Measurements from ENCODE around the gene CDH1. TPM values are rescaled to one million over a fixed set of nuclear protein-coding genes. Genes with fewer than 3 reads are reported as not detected.

The CDH1 gene
- total RNA-seq, 1 donor from 2014 or later = 3.1 TPM

DNA sequence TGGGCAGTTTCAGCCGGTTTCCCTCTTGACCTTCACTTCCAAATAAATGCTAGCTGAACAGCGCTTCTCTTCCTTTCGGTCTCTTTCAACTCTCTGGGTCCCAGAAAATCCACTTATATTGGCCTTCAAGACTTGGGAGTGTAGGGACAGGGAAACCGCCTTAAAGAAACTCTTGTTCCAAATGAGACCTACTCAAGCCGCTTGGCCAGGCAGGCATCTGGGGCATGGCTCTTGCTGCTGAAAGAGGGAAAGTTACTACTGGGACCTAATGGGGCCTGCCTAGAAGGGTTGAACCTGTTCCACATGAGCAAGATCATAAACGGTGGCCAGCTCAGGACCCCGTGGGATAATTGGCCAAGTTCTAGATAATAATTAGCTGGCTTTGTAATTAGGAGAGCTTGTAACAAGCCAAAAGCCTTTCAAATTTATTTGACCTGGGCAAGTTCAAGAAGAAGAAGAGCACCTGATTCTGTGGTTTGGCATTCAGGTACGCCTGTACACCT, 13.2 kb downstream of the CDH1 start:
- H3K9me3 Mint-ChIP-seq (ENCODE audit: unreplicated experiment) = no peaks in the 10 kb centered on the region
- H3K27ac Mint-ChIP-seq (ENCODE audit: unreplicated experiment) = no peak overlapping the region
- no peaks in the 10 kb centered on the region for H3K36me3 Mint-ChIP-seq (ENCODE audit: low read depth, unreplicated experiment)
- TF ChIP-seq, protein P1, sequence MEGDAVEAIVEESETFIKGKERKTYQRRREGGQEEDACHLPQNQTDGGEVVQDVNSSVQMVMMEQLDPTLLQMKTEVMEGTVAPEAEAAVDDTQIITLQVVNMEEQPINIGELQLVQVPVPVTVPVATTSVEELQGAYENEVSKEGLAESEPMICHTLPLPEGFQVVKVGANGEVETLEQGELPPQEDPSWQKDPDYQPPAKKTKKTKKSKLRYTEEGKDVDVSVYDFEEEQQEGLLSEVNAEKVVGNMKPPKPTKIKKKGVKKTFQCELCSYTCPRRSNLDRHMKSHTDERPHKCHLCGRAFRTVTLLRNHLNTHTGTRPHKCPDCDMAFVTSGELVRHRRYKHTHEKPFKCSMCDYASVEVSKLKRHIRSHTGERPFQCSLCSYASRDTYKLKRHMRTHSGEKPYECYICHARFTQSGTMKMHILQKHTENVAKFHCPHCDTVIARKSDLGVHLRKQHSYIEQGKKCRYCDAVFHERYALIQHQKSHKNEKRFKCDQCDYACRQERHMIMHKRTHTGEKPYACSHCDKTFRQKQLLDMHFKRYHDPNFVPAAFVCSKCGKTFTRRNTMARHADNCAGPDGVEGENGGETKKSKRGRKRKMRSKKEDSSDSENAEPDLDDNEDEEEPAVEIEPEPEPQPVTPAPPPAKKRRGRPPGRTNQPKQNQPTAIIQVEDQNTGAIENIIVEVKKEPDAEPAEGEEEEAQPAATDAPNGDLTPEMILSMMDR (IDR thresholded peaks at IDR 0.05; ENCODE audit: unreplicated experiment) = no peak
- H3K4me3 Mint-ChIP-seq (ENCODE audit: unreplicated experiment) = no peak overlapping the region
- H3K27me3 Mint-ChIP-seq (ENCODE audit: unreplicated experiment) = peaks cover 2% of the 10 kb centered on the region
- DNase-seq (ENCODE audit: low spot score) = no peak
- H3K4me1 Mint-ChIP-seq (ENCODE audit: unreplicated experiment) = no peaks in the 10 kb centered on the region

DNA sequence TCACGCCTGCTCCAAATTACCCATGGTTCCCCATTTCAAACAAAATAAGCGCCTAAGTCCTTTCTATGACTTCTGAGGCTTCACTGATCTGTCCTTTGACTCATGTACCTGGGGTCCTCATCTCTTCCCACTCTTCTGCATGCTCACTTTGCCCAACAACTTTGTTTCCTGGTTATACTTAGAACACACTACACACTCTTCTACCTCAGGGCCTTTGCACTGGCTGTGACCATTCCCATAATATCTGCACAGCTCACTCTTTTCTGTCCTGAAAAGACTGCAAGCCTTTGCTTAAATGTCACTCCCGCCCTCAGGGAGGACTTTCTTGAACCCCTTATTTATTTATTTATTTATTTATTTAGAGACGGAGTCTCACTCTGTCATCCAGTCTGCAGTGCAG, 14.1 kb downstream of the CDH1 start:
- no peak overlapping the region for H3K4me3 Mint-ChIP-seq (ENCODE audit: unreplicated experiment)
- TF ChIP-seq, protein P1 (IDR thresholded peaks at IDR 0.05; ENCODE audit: unreplicated experiment) = no peak
- no peaks in the 10 kb centered on the region for H3K4me1 Mint-ChIP-seq (ENCODE audit: unreplicated experiment)

DNA sequence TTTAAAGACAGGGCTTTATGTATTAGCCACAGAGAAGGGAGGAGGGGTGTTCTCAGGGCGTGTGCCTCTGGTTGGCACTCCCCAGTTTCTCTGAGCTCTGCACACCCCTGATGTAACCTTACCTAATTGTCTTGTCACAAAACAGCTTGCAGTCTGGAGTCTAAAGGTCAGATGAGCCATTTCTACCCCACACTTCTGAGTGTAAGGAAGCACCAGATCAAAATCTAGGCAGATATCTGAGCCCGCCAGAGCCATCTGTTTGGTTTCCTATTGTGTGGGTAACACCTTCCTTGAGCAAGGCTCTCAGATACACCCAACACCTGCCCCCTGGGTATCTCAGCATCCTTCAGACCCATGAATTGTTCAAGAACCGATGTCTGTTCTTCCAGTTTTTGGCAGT, 15.5 kb downstream of the CDH1 start:
- Mint-ChIP-seq H3K36me3 (ENCODE audit: low read depth, unreplicated experiment) (no peaks in the 10 kb centered on the region), H3K4me3 (ENCODE audit: unreplicated experiment) (no peak overlapping the region), H3K9me3 (ENCODE audit: unreplicated experiment) (no peaks in the 10 kb centered on the region), H3K27me3 (ENCODE audit: unreplicated experiment) (peaks cover 1% of the 10 kb centered on the region), H3K27ac (ENCODE audit: unreplicated experiment) (no peak overlapping the region), H3K4me1 (ENCODE audit: unreplicated experiment) (no peaks in the 10 kb centered on the region)
- TF ChIP-seq, protein P1 (IDR thresholded peaks at IDR 0.05; ENCODE audit: unreplicated experiment) = no peak
- DNase-seq (ENCODE audit: low spot score) = no peak

More for the DNA sequence above, 14.1 kb downstream of the CDH1 start:
- no peak overlapping the region for H3K27ac Mint-ChIP-seq (ENCODE audit: unreplicated experiment)
- peaks cover 1% of the 10 kb centered on the region for H3K27me3 Mint-ChIP-seq (ENCODE audit: unreplicated experiment)
- H3K36me3 Mint-ChIP-seq (ENCODE audit: low read depth, unreplicated experiment) = no peaks in the 10 kb centered on the region
- no peak for DNase-seq (ENCODE audit: low spot score)
- H3K9me3 Mint-ChIP-seq (ENCODE audit: unreplicated experiment) = no peaks in the 10 kb centered on the region

DNA sequence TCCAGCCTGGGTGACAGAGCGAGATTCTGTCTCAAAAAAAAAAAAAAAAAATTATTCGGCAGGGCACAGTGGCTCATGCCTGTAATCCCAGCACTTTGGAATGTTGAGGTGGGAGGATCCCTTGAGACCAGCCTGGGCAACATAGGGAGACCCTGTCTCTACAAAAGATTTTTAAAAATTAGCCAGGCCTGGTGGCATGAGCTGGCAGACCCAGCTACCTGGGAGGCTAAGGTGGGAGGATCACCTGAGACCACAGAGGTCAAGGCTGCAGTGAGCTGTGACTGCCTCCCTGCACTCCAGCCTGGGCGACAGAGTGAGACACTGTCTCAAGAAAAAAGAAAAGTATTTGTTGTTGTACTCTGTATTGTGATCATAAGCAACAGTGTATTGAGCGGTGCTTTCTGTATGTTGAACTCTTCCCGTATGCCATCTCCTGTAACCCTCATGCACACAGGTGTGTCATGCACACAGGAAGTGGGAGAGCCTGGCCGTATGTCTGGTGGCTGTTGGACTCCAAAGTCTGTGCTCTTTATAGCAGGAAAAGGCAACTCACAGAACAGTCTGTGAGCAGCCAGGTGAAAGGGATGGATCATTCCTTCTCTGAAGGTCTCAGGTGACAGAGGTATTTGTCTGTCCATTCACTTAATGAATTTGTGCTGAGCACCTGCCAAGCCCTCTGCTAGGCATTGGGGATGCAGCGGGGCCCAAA, 17.1 kb downstream of the CDH1 start:
- TF ChIP-seq, protein P1 (IDR thresholded peaks at IDR 0.05; ENCODE audit: unreplicated experiment) = no peak
- no peak for DNase-seq (ENCODE audit: low spot score)
- Mint-ChIP-seq H3K4me1 (ENCODE audit: unreplicated experiment) (no peaks in the 10 kb centered on the region), H3K9me3 (ENCODE audit: unreplicated experiment) (no peaks in the 10 kb centered on the region), H3K27ac (ENCODE audit: unreplicated experiment) (no peak overlapping the region), H3K36me3 (ENCODE audit: low read depth, unreplicated experiment) (no peaks in the 10 kb centered on the region), H3K4me3 (ENCODE audit: unreplicated experiment) (no peak overlapping the region), H3K27me3 (ENCODE audit: unreplicated experiment) (no peaks in the 10 kb centered on the region)

DNA sequence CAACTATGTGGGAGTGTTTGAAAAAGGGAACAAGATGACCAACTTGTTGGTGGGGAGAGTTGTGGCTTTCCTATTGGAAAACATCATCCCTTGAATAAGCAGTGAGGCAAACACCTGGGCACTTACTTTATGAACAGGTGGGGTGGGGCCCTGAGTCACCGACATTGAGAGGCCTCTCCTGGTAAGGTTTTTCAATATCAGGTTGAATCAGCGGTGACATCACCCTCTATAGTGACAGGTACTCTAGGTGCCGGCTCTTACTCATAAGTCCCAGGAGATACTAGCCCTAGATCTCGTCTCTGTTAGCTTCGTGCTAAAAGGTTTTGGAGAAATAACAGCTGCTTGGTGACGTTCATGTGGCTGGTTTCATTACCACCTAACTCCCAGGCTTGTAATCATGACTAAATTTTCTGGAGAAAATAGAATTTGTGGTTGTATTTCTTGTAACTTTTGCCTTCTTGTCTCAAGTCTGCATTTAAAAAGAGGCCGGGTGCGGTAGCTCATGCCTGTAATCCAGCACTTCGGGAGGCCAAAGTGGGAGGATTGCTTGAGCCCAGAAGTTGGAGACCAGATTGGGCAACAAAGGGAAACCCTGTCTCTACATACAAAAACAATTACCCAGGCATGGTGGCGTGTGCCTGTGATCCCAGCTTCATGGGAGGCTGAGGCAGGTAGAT, 19.3 kb downstream of the CDH1 start:
- Mint-ChIP-seq H3K4me1 (ENCODE audit: unreplicated experiment) (no peaks in the 10 kb centered on the region), H3K9me3 (ENCODE audit: unreplicated experiment) (no peaks in the 10 kb centered on the region), H3K27ac (ENCODE audit: unreplicated experiment) (no peak overlapping the region), H3K4me3 (ENCODE audit: unreplicated experiment) (no peak overlapping the region), H3K36me3 (ENCODE audit: low read depth, unreplicated experiment) (no peaks in the 10 kb centered on the region), H3K27me3 (ENCODE audit: unreplicated experiment) (no peaks in the 10 kb centered on the region)
- DNase-seq (ENCODE audit: low spot score) = no peak
- TF ChIP-seq, protein P1 (IDR thresholded peaks at IDR 0.05; ENCODE audit: unreplicated experiment) = no peak

Measured in endothelial cell (in vitro differentiated cells).